Testis (tissue), 2 donors: Measurements from ENCODE around the gene PXMP2.

ENCODE experiments used
- POLR2A ChIP-seq: fragments of 450-650 bp; IDR thresholded peaks from one replicate; pipeline ENCODE4 v1.6.1; 2017; ENCODE audit warnings: antibody characterized with exemption, mild to moderate bottlenecking, moderate library complexity
- TF ChIP-seq, protein P1 (sequence below), 3 experiments: fragments of 450-650 bp in 2 of 3; fragments of 200-600 bp in 1 of 3; sonication (generic) in 1 of 3; IDR thresholded peaks; one replicate each; pipeline ENCODE4 v1.5.1; 2016 to 2019; ENCODE audit warnings: antibody characterized with exemption in 3 of 3, mild to moderate bottlenecking in 2 of 3, moderate library complexity in 1 of 3

DNA sequence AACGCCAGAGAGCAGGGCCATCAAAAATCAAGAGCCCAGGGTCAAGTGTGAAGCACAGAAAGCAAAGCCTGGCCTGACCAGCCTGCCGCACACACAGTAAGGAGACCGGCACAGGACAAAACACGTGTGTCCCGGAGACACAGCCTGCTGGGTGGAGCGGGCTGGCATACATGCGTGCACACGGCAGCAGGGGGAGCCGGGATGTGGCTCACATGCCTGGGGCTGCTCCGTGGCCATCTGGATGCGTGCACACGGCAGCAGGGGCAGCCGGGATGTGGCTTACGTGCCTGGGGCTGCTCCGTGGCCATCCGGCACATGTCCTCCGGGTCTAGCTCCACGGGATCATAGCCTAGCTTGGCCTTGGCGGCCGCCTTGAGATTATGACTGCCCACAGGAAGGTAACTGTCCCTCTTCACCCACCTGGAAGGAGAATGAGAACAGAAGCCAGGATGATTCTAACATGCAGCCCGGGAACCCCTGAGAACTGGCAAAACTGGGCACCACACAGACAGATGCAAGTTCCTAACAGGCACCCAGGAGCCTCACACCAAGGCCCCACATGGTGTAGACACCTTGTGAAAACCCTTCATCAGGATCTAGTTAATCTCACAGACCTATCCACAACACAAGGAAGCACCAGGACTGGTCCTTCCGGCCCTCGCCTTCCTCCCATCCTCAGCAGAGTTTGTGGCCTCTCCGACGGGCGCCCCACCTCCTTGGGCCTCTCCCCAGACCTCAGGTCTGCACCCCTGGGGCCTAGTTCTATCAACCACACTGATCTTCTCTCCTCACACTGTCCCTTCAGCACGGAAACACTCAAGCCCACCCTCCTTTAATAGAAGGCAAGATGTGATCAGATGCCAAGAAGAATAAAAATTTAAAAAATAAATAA, 13.9 kb upstream of the PXMP2 start:
- TF ChIP-seq, protein P1, sequence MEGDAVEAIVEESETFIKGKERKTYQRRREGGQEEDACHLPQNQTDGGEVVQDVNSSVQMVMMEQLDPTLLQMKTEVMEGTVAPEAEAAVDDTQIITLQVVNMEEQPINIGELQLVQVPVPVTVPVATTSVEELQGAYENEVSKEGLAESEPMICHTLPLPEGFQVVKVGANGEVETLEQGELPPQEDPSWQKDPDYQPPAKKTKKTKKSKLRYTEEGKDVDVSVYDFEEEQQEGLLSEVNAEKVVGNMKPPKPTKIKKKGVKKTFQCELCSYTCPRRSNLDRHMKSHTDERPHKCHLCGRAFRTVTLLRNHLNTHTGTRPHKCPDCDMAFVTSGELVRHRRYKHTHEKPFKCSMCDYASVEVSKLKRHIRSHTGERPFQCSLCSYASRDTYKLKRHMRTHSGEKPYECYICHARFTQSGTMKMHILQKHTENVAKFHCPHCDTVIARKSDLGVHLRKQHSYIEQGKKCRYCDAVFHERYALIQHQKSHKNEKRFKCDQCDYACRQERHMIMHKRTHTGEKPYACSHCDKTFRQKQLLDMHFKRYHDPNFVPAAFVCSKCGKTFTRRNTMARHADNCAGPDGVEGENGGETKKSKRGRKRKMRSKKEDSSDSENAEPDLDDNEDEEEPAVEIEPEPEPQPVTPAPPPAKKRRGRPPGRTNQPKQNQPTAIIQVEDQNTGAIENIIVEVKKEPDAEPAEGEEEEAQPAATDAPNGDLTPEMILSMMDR (IDR thresholded peaks at IDR 0.05), result no peak
- TF ChIP-seq POLR2A, result no peak
